Karpas-422 (cell line): Measurements from ENCODE around the gene IGDCC3. TPM values are rescaled to one million over a fixed set of nuclear protein-coding genes. Genes with fewer than 3 reads are reported as not detected.

ENCODE experiments used
- DNase-seq: peaks from one replicate; pipeline ENCODE4 v3.0.0-alpha.2; 2015
- H2AFZ ChIP-seq: fragments of 200-600 bp; sonication (generic); 2 replicates; pipeline ENCODE4 v1.6.1; 2014; ENCODE audit warnings: antibody characterized with exemption, low read length, mixed read lengths
- H3K27ac ChIP-seq: fragments of 200-600 bp; sonication (generic); 2 replicates; pipeline ENCODE4 v1.5.1; 2014; ENCODE audit warnings: mild to moderate bottlenecking, low read length, moderate library complexity
- H3K27me3 ChIP-seq: fragments of 200-600 bp; sonication (generic); 2 replicates; pipeline ENCODE4 v1.6.1; 2014; ENCODE audit warnings: low read length, mixed read lengths
- H3K36me3 ChIP-seq: fragments of 200-600 bp; sonication (generic); 2 replicates; pipeline ENCODE4 v1.6.1; 2014; ENCODE audit warnings: low read length, mixed read lengths; ENCODE audit not compliant: insufficient read depth
- H3K4me1 ChIP-seq: fragments of 200-600 bp; sonication (generic); 2 replicates; pipeline ENCODE4 v1.6.1; 2014; ENCODE audit warnings: mild to moderate bottlenecking, low read length, mixed read lengths
- H3K4me2 ChIP-seq: fragments of 200-600 bp; sonication (generic); 2 replicates; pipeline ENCODE4 v1.6.1; 2014; ENCODE audit warnings: low read length, low read depth, mild to moderate bottlenecking; ENCODE audit not compliant: poor library complexity, severe bottlenecking
- H3K4me3 ChIP-seq: fragments of 200-600 bp; sonication (generic); 2 replicates; pipeline ENCODE4 v1.5.1; 2014; ENCODE audit warnings: mild to moderate bottlenecking, antibody characterized with exemption, low read length, mixed read lengths
- H3K79me2 ChIP-seq: fragments of 200-600 bp; sonication (generic); 2 replicates; pipeline ENCODE4 v1.6.1; 2014; ENCODE audit warnings: mild to moderate bottlenecking, low read length, mixed read lengths
- H3K9ac ChIP-seq: fragments of 200-600 bp; sonication (generic); 2 replicates; pipeline ENCODE4 v1.6.0; 2014; ENCODE audit warnings: low read length
- H3K9me2 ChIP-seq: fragments of 200-600 bp; sonication (generic), shearing (Covaris generic); replicated peaks from 2 replicates; pipeline ENCODE4 v1.6.0; 2014; ENCODE audit warnings: mild to moderate bottlenecking, low read length, moderate library complexity; ENCODE audit not compliant: insufficient read depth
- H3K9me3 ChIP-seq: fragments of 300-700, 200-600 bp; sonication (generic); 2 replicates; pipeline ENCODE4 v1.6.1; 2014; ENCODE audit warnings: low read length, mixed read lengths
- H4K20me1 ChIP-seq: fragments of 200-600 bp; sonication (generic); 2 replicates; pipeline ENCODE4 v1.6.1; 2014; ENCODE audit warnings: mild to moderate bottlenecking, antibody characterized with exemption, low read length, low read depth; ENCODE audit not compliant: insufficient read depth
- total RNA-seq: library from RNA; depleted of rRNA; stranded (reverse); fragments of >200 nt; shearing (Covaris generic); gene quantifications from 2 replicates; pipeline ENCODE4 v1.2.3, GENCODE V29; 2014; ENCODE audit warnings: low replicate concordance

Gene IGDCC3
- total RNA-seq, 1 experiment from 2014 or later = not detected

DNA sequence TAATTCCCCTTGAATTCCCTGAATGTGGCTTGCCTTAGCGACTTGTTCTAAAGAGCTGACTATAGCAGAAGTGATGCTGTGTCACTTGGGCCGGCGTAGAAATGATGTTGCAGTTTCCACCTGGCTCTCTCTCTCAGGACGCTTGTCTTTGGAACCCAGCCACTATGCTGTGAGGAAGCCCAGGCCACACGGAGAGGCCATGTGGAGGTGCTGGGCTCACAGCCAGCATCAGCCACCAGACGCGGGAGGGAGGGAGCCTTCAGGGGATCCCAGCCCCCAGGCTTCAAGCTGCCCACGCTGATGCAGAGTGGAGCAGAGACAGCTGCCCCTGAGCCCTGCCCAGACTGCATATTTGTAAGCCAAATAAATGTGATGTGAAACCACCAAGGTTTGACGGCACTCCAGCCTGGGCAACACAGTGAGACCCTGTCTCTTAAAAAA, 54.7 kb downstream of the IGDCC3 start:
- Histone ChIP-seq H3K36me3 (no peaks in the 10 kb centered on the region), H2AFZ (no peak overlapping the region), H3K9me3 (no peaks in the 10 kb centered on the region), H3K79me2 (no peaks in the 10 kb centered on the region), H3K4me3 (no peak overlapping the region), H3K4me1 (peaks cover 6% of the 10 kb centered on the region), H3K27ac (no peak overlapping the region), H4K20me1 (no peaks in the 10 kb centered on the region), H3K27me3 (no peaks in the 10 kb centered on the region), H3K4me2 (no peak overlapping the region), H3K9me2 (no peaks in the 10 kb centered on the region), H3K9ac (no peak overlapping the region)
- no peak for DNase-seq

DNA sequence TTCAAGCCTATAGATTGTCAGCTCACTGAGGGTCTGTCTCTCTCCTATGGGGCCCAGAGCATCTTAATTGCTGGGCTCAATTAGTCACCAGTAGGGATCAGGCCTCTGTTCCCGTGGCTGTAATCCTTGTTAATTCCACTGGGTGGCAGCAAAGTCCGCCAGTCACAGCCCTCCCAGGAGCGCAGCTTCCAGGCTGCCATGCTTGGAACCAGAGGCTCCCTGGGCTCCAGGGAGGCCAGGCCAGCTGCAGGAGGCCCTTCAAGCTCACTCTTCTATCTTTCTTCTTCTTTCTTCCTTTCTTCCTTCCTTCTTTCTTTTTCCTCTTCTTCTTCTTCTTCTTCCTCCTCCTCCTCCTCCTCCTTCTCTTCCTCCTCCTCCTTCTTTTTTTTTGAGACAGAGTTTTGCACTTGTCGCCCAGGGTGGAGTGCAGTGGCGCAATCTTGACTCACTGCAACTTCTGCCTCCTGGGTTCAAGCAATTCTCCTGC, 58.9 kb downstream of the IGDCC3 start:
- H3K9ac ChIP-seq = no peak overlapping the region
- DNase-seq = peak; percentile 92
- no peak overlapping the region for H3K4me3 ChIP-seq
- H3K36me3 ChIP-seq = no peaks in the 10 kb centered on the region
- H3K79me2 ChIP-seq = no peaks in the 10 kb centered on the region
- no peaks in the 10 kb centered on the region for H3K9me3 ChIP-seq
- H4K20me1 ChIP-seq = no peaks in the 10 kb centered on the region
- no peak overlapping the region for H2AFZ ChIP-seq
- H3K27me3 ChIP-seq = no peaks in the 10 kb centered on the region
- H3K9me2 ChIP-seq = no peaks in the 10 kb centered on the region
- H3K27ac ChIP-seq = no peak overlapping the region
- H3K4me1 ChIP-seq = no peaks in the 10 kb centered on the region
- H3K4me2 ChIP-seq = no peak overlapping the region

DNA sequence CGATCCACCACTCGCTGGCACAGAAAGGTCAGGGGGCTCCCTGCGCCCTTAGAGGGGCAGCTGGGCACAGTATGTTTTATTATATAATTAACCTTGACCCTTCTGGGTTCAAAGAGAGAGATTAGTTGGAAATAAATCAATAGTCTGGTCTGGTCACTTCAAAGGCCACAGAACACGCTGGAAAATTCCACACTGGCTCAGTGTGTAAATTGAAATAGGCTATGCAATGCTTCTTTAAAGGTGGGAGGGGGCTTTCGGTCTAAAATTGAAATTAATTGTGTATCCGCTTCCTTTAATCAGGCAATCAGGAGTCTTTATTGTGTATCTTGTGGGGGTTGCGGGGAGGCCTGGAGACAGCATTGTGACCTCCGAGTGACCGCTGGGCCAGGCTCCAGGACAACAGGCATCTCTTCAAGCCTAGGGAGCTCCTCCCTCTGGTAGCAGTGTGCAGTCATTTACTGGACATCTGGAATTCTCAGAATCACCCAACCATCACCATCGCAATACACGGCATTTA, 65.3 kb downstream of the IGDCC3 start:
- Histone ChIP-seq H3K27me3 (no peaks in the 10 kb centered on the region), H3K4me2 (no peak overlapping the region)

DNA sequence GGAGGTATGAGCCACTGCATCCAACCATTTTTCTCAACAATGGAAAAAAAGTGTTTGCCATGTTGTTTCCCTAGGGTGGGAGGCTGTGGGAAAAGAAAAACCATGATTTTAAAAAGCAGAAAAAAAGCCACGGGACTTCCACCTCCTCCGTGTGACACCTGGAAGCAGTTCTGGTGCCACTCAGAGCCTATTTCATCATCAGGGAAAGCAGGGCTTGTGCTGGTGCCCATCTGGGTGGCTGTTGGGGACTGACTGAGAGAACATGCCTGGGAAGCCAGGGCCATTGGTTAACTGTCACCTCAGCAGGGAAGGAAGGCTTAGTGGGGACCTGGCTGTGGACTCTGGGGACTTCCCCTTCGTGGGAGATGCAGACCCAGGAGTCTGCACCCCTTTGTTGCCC, 66.0 kb downstream of the IGDCC3 start:
- Histone ChIP-seq H3K27ac (no peak overlapping the region), H3K79me2 (no peaks in the 10 kb centered on the region), H3K27me3 (no peaks in the 10 kb centered on the region), H3K36me3 (no peaks in the 10 kb centered on the region), H3K9ac (no peak overlapping the region), H3K9me3 (no peaks in the 10 kb centered on the region), H3K9me2 (no peaks in the 10 kb centered on the region), H3K4me3 (no peak overlapping the region), H3K4me1 (peaks cover under 1% of the 10 kb centered on the region; the same call in 1 of the 2 replicates), H3K4me2 (no peak overlapping the region), H4K20me1 (no peaks in the 10 kb centered on the region), H2AFZ (no peak overlapping the region)
- DNase-seq = no peak

More for the DNA sequence above, 65.3 kb downstream of the IGDCC3 start:
- Histone ChIP-seq H3K9me3 (no peaks in the 10 kb centered on the region), H3K9ac (no peak overlapping the region), H3K9me2 (no peaks in the 10 kb centered on the region), H3K79me2 (no peaks in the 10 kb centered on the region), H4K20me1 (no peaks in the 10 kb centered on the region), H3K4me3 (no peak overlapping the region), H3K36me3 (no peaks in the 10 kb centered on the region), H3K27ac (no peak overlapping the region), H2AFZ (no peak overlapping the region), H3K4me1 (no peaks in the 10 kb centered on the region)
- no peak for DNase-seq

DNA sequence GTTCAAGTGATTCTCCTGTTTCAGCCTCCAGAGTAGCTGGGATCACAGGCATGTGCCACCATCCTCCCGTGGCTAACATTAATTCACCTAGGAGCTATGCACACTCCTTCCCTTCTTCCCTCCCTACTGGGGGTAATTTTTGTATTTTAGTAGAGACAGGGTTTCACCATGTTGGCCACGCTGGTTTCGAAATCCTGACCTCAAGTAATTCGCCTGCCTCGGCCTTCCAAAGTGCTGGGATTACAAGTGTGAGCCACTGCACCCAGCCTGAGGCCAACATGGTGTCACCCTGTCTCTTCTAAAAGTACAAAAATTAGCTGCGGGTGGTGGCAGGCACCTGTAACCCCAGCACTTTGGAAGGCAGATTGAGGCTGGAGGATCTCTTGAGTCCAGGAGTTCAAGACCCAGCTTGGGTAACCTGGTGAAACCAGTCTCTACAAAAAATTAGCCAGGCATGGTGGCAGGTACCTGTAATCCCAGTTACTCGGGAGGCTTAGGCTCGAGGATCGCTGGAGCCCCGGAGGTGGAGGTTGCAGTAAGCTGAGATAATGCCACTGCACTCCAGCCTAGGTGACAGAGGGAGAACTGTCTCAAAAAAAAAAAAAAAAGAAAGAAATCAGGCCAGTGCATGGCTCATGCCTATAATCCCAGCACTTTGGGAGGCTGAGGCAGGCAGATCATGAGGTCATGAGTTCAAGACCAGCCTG, 67.2 kb downstream of the IGDCC3 start:
- peaks cover 10% of the 10 kb centered on the region; the same call in 1 of the 2 replicates for H3K4me1 ChIP-seq
- no peak overlapping the region for H3K4me2 ChIP-seq
- no peaks in the 10 kb centered on the region for H3K27me3 ChIP-seq
- H3K9me2 ChIP-seq = no peaks in the 10 kb centered on the region
- no peaks in the 10 kb centered on the region for H3K79me2 ChIP-seq
- no peaks in the 10 kb centered on the region for H3K9me3 ChIP-seq
- H3K4me3 ChIP-seq = no peak overlapping the region
- no peaks in the 10 kb centered on the region for H3K36me3 ChIP-seq
- DNase-seq = no peak
- no peaks in the 10 kb centered on the region for H4K20me1 ChIP-seq
- no peak overlapping the region for H3K27ac ChIP-seq
- no peak overlapping the region for H3K9ac ChIP-seq
- no peak overlapping the region for H2AFZ ChIP-seq

DNA sequence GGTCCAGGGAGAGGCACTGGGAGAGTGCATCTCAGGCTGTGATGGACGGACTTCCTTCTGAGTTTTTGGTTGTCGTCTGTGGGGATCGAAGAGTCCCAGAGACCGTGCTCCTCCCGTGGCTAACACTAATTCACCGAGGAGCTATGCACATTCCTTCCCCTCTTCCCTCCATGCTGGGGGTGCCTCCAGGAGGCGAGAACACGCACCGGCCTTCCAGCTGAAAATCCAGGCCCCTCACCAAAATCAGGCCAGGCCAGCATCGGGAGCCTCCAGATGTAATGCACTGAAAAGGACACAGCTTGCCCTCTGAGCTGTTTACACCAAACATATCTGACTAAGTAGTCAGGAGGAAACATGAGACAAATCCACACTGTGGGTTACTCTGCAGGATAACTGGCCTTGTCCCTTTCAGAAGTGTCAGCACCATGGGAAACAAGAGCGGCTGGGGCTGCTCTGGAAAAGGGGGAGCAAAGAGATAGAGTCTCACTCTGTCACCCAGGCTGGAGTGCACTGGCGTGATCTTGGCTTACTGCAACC, 67.9 kb downstream of the IGDCC3 start:
- Histone ChIP-seq H2AFZ (no peak overlapping the region), H3K9ac (no peak overlapping the region)
- DNase-seq = no peak

DNA sequence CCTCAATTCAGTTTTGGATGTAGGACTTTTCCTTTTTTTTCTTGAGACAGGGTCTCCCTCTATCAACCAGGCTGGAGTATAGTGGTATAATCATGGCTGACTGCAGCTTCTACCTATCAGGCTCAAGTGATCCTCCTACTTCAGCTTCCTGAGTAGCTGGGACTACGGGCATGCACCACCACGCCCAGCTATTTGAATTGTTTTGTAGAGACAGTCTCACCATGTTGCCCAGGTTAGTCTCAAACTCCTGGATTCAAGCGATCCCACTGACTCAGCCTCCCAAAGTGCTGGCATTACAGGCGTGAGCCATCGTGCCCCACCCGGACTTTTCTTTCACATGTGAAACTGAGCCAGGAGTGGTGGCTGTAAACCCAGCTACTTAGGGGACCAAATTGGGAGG, 69.8 kb downstream of the IGDCC3 start:
- no peak overlapping the region for H3K9ac ChIP-seq
- H3K9me3 ChIP-seq = no peaks in the 10 kb centered on the region
- no peaks in the 10 kb centered on the region for H3K79me2 ChIP-seq
- no peaks in the 10 kb centered on the region for H3K9me2 ChIP-seq
- no peak overlapping the region for H3K4me3 ChIP-seq
- peaks cover 26% of the 10 kb centered on the region for H3K4me1 ChIP-seq
- DNase-seq = no peak
- H3K4me2 ChIP-seq = no peak overlapping the region
- no peaks in the 10 kb centered on the region for H3K27me3 ChIP-seq
- no peaks in the 10 kb centered on the region for H3K36me3 ChIP-seq
- no peak overlapping the region for H2AFZ ChIP-seq
- H3K27ac ChIP-seq = no peak overlapping the region
- H4K20me1 ChIP-seq = no peaks in the 10 kb centered on the region

More for the DNA sequence above, 67.9 kb downstream of the IGDCC3 start:
- no peaks in the 10 kb centered on the region for H3K79me2 ChIP-seq
- H3K4me2 ChIP-seq = no peak overlapping the region
- no peaks in the 10 kb centered on the region for H3K9me3 ChIP-seq
- H3K4me3 ChIP-seq = no peak overlapping the region
- H3K27me3 ChIP-seq = no peaks in the 10 kb centered on the region
- no peaks in the 10 kb centered on the region for H4K20me1 ChIP-seq
- no peaks in the 10 kb centered on the region for H3K9me2 ChIP-seq
- H3K27ac ChIP-seq = no peak overlapping the region
- no peaks in the 10 kb centered on the region for H3K36me3 ChIP-seq
- peaks cover 17% of the 10 kb centered on the region for H3K4me1 ChIP-seq

DNA sequence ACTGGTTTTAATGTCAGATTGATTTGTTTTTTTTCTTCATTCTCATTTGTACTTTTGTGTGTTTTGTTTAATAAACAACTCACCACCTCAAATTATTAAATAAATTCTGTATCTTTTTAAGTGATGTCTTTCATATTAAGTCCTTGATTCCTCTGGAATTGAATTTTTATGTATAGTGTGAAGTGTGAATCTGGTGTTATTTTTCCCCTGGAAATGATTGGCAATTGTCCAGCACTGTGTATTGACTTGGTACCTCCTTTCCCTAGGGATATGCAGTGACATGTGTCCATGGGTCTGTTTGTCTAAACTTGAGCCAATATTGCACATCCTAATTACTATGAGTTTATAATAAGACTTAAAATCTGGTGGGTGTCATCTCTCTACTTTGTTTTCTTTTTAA, 71.3 kb downstream of the IGDCC3 start:
- Histone ChIP-seq H3K9ac (no peak overlapping the region), H3K79me2 (no peaks in the 10 kb centered on the region), H2AFZ (no peak overlapping the region), H3K9me2 (no peaks in the 10 kb centered on the region), H3K9me3 (no peaks in the 10 kb centered on the region), H3K4me2 (peak overlapping the region; percentile 19), H3K4me1 (peaks cover 26% of the 10 kb centered on the region), H3K27me3 (no peaks in the 10 kb centered on the region), H3K36me3 (no peaks in the 10 kb centered on the region), H3K27ac (no peak overlapping the region), H3K4me3 (no peak overlapping the region), H4K20me1 (no peaks in the 10 kb centered on the region)
- DNase-seq = no peak
